Liver (tissue), 9 donors: ENCODE data around the gene PRSS33. TPM values are rescaled to one million over a fixed set of nuclear protein-coding genes. Genes with fewer than 3 reads are reported as not detected.

Experiments used
- DNase-seq: peaks from one replicate; pipeline ENCODE4 v3.0.0-alpha.2; 2017; ENCODE audit warnings: low spot score
- H3K27ac ChIP-seq, 2 donors: one replicate each; pipeline ENCODE4 v1.7.0; 2013; ENCODE audit warnings: inconsistent platforms in 2 of 2, low read length in 2 of 2, control low read depth in 1 of 2, low read depth in 1 of 2, mild to moderate bottlenecking in 1 of 2
- H3K27me3 ChIP-seq, 4 donors: one replicate each; pipeline versions ENCODE4 v1.6.1 to v1.7.0; 2013; ENCODE audit warnings: low read length in 3 of 4, inconsistent platforms in 1 of 4, mild to moderate bottlenecking in 1 of 4, moderate library complexity in 1 of 4; ENCODE audit not compliant: control insufficient read depth in 4 of 4, insufficient read depth in 4 of 4
- H3K36me3 ChIP-seq, 4 donors: one replicate each; pipeline versions ENCODE4 v1.6.1 to v1.7.0; 2013; ENCODE audit warnings: low read length in 3 of 4, mild to moderate bottlenecking in 3 of 4, low read depth in 1 of 4, moderate library complexity in 1 of 4; ENCODE audit not compliant: control insufficient read depth in 4 of 4, insufficient read depth in 3 of 4
- H3K4me1 ChIP-seq, 4 donors: one replicate each; pipeline versions ENCODE4 v1.6.1 to v1.7.0; 2013; ENCODE audit warnings: low read length in 3 of 4, mild to moderate bottlenecking in 3 of 4, moderate library complexity in 1 of 4; ENCODE audit not compliant: control insufficient read depth in 4 of 4, insufficient read depth in 4 of 4
- H3K4me3 ChIP-seq, 3 donors: one replicate each; pipeline versions ENCODE4 v1.6.1 to v1.7.0; 2013; ENCODE audit warnings: low read length in 3 of 3, control low read depth in 1 of 3, low read depth in 1 of 3, mild to moderate bottlenecking in 1 of 3
- H3K9ac ChIP-seq, 2 donors: one replicate each; pipeline ENCODE4 v1.7.0; 2013; ENCODE audit warnings: low read length in 2 of 2, mild to moderate bottlenecking in 2 of 2, moderate library complexity in 2 of 2, control low read depth in 1 of 2, low read depth in 1 of 2
- H3K9me3 ChIP-seq, 4 donors: one replicate each; pipeline versions ENCODE4 v1.6.1 to v1.7.0; 2013; ENCODE audit warnings: low read length in 3 of 4; ENCODE audit not compliant: control insufficient read depth in 4 of 4
- EGR1 ChIP-seq, 2 donors: IDR thresholded peaks; 2 replicates each; pipeline ENCODE4 v1.6.1; 2016 to 2018; ENCODE audit warnings: antibody characterized with exemption in 2 of 2, low read depth in 2 of 2
- FOXA1 ChIP-seq: IDR thresholded peaks from 2 replicates; pipeline ENCODE4 v1.6.1; 2016; ENCODE audit warnings: antibody characterized with exemption
- FOXA2 ChIP-seq: IDR thresholded peaks from 2 replicates; pipeline ENCODE4 v1.6.1; 2016; ENCODE audit warnings: antibody characterized with exemption
- GABPA ChIP-seq, 2 donors: IDR thresholded peaks in 1 of 2; conservative IDR thresholded peaks in 1 of 2; 2 replicates each; pipeline ENCODE4 v1.6.1; 2016; ENCODE audit warnings: antibody characterized with exemption in 2 of 2, mild to moderate bottlenecking in 1 of 2, moderate library complexity in 1 of 2
- HNF4A ChIP-seq, 2 donors: conservative IDR thresholded peaks; 2 replicates each; pipeline ENCODE4 v1.6.1; 2016; ENCODE audit warnings: antibody characterized with exemption in 2 of 2, mild to moderate bottlenecking in 2 of 2
- HNF4G ChIP-seq: IDR thresholded peaks from 2 replicates; pipeline ENCODE4 v1.6.1; 2016; ENCODE audit warnings: antibody characterized with exemption
- JUND ChIP-seq, 2 donors: IDR thresholded peaks; 2 replicates each; pipeline ENCODE4 v1.6.1; 2016; ENCODE audit warnings: antibody characterized with exemption in 2 of 2
- NR2F2 ChIP-seq: IDR thresholded peaks from 2 replicates; pipeline ENCODE4 v1.6.1; 2016; ENCODE audit warnings: antibody characterized with exemption
- RAD21 ChIP-seq, 2 donors: IDR thresholded peaks; 2 replicates each; pipeline ENCODE4 v1.6.1; 2016; ENCODE audit warnings: antibody characterized with exemption in 2 of 2, mild to moderate bottlenecking in 2 of 2
- RXRA ChIP-seq, 2 donors: IDR thresholded peaks; 2 replicates each; pipeline ENCODE4 v1.6.1; 2017 to 2018; ENCODE audit warnings: antibody characterized with exemption in 2 of 2, mild to moderate bottlenecking in 1 of 2
- SP1 ChIP-seq: IDR thresholded peaks from 2 replicates; pipeline ENCODE4 v1.6.1; 2018; ENCODE audit warnings: antibody characterized with exemption, mild to moderate bottlenecking
- TAF1 ChIP-seq: conservative IDR thresholded peaks from 2 replicates; pipeline ENCODE4 v1.6.1; 2016; ENCODE audit warnings: antibody characterized with exemption, mild to moderate bottlenecking
- YY1 ChIP-seq: IDR thresholded peaks from 2 replicates; pipeline ENCODE4 v1.6.1; 2016; ENCODE audit warnings: antibody characterized with exemption, mild to moderate bottlenecking
- WGBS: extraction: QIAGEN DNeasy Blood & Tissue Kit; methylation state at CpG from one replicate; pipeline ENCODE4 v1.1.7; 2013; 5-methylcytosine and 5-hydroxymethylcytosine counted together
- polyA plus RNA-seq, 2 donors: library from polyadenylated mRNA; stranded (reverse) in 1 of 2; unstranded in 1 of 2; fragments of 200-250 nt in 1 of 2; fragments of >200 nt in 1 of 2; fragmentation: Nextera tagmentation in 1 of 2; extraction: Ambion mirVana in 1 of 2; gene quantifications; one replicate each; pipeline versions ENCODE4 v1.2.1 to v1.2.3, GENCODE V29; 2013 to 2015
- total RNA-seq, 2 donors: library from RNA; depleted of rRNA; stranded (reverse); fragments of >200 nt; gene quantifications; one replicate each; pipeline ENCODE4 v1.2.3, GENCODE V29; 2014
- TF ChIP-seq, protein P1 (sequence below): fragments of 150-350 bp; IDR thresholded peaks from 2 replicates; pipeline ENCODE4 v1.5.1; 2017; ENCODE audit warnings: improper control_type of control experiment, low read depth, low read length; ENCODE audit not compliant: missing input control
- TF ChIP-seq, protein P2 (sequence below): IDR thresholded peaks from 2 replicates; pipeline ENCODE4 v1.6.1; 2016; ENCODE audit warnings: antibody characterized with exemption
- TF ChIP-seq, protein P3 (sequence below): IDR thresholded peaks from 2 replicates; pipeline ENCODE4 v1.6.1; 2016; ENCODE audit warnings: antibody characterized with exemption
- TF ChIP-seq, protein P4 (sequence below): IDR thresholded peaks from 2 replicates; pipeline ENCODE4 v1.6.1; 2016; ENCODE audit warnings: antibody characterized with exemption
- donor health status: healthy.
- donor health status: healthy.
- donor health status: healthy.
- donor health status: healthy.
- donor health status: healthy.

The PRSS33 gene
- total and polyA plus RNA-seq, 4 donors: not detected

DNA sequence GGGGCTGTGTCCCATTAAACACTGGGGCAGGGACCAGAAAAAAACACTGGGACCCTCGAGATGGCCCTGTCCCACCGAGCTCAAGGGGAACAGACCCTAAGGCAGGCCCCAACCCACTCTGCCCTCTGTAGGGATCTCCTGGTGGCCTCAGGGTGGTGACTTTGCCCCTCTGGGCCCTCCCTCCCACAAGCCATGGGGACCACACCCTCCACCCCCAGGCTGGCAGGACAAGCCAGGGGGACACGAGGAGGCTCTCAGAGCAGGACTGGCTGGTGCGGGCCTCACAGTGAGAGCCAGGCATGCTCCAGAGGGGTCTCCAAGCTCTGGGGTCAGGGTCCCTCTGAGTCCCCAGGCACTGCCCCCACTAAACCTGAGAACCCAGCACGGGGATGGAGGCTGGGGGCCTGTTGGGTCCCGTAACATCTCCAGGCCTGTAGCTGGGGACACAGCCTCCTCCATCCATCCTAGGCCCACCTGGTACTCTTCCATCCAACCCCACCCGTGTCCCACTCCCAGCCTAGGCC, 49.4 kb downstream of the PRSS33 start:
- Histone ChIP-seq H3K27ac (no peak overlapping the region), H3K36me3 (no peaks in the 10 kb centered on the region), H3K4me1 (no peaks in the 10 kb centered on the region), H3K4me3 (no peak overlapping the region), H3K27me3 (no peaks in the 10 kb centered on the region), H3K9ac (no peak overlapping the region), H3K9me3 (no peaks in the 10 kb centered on the region)
- WGBS: 79% methylated on average over 7 of the region's 7 CpGs
- DNase-seq: no peak
- TF ChIP-seq, protein P1, sequence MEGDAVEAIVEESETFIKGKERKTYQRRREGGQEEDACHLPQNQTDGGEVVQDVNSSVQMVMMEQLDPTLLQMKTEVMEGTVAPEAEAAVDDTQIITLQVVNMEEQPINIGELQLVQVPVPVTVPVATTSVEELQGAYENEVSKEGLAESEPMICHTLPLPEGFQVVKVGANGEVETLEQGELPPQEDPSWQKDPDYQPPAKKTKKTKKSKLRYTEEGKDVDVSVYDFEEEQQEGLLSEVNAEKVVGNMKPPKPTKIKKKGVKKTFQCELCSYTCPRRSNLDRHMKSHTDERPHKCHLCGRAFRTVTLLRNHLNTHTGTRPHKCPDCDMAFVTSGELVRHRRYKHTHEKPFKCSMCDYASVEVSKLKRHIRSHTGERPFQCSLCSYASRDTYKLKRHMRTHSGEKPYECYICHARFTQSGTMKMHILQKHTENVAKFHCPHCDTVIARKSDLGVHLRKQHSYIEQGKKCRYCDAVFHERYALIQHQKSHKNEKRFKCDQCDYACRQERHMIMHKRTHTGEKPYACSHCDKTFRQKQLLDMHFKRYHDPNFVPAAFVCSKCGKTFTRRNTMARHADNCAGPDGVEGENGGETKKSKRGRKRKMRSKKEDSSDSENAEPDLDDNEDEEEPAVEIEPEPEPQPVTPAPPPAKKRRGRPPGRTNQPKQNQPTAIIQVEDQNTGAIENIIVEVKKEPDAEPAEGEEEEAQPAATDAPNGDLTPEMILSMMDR: no peak
- TF ChIP-seq HNF4A (conservative IDR thresholded peaks at IDR 0.05): no peak
- no peak for TF ChIP-seq GABPA (IDR thresholded peaks at IDR 0.05 in 1 of 2, conservative IDR thresholded peaks at IDR 0.05 in 1 of 2)
- TF ChIP-seq, protein P2, sequence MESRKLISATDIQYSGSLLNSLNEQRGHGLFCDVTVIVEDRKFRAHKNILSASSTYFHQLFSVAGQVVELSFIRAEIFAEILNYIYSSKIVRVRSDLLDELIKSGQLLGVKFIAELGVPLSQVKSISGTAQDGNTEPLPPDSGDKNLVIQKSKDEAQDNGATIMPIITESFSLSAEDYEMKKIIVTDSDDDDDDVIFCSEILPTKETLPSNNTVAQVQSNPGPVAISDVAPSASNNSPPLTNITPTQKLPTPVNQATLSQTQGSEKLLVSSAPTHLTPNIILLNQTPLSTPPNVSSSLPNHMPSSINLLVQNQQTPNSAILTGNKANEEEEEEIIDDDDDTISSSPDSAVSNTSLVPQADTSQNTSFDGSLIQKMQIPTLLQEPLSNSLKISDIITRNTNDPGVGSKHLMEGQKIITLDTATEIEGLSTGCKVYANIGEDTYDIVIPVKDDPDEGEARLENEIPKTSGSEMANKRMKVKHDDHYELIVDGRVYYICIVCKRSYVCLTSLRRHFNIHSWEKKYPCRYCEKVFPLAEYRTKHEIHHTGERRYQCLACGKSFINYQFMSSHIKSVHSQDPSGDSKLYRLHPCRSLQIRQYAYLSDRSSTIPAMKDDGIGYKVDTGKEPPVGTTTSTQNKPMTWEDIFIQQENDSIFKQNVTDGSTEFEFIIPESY: no peak
- TF ChIP-seq, protein P3, sequence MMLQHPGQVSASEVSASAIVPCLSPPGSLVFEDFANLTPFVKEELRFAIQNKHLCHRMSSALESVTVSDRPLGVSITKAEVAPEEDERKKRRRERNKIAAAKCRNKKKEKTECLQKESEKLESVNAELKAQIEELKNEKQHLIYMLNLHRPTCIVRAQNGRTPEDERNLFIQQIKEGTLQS: no peak
- TF ChIP-seq YY1: no peak
- TF ChIP-seq SP1: no peak
- no peak for TF ChIP-seq FOXA2
- TF ChIP-seq JUND (IDR thresholded peaks at IDR 0.05): no peak
- TF ChIP-seq EGR1 (IDR thresholded peaks at IDR 0.05; ENCODE audit: low read depth in 2 of 2): no peak
- TF ChIP-seq NR2F2: no peak
- TF ChIP-seq RAD21 (IDR thresholded peaks at IDR 0.05): no peak

DNA sequence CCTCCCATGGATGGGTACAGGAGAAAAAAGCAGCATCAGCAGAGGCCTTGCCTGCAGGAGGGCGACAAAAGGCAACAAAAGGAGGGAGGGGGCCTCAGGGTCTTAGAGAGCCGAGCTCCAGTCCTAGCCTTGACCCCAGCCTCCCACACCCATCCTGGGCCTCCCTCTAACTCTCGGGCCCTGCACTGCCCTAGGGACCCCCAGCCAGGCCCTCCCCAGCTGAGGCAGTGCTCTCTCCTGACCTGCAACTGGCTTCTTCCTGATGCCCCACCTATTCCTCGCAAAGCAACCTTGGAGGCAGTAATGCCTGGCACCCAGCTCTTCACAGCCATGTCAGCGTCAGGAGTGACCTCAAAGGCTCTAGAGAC, 50.1 kb downstream of the PRSS33 start:
- no peaks in the 10 kb centered on the region for H3K36me3 ChIP-seq
- WGBS: 92% methylated on average over 5 of the region's 5 CpGs
- no peaks in the 10 kb centered on the region for H3K4me1 ChIP-seq
- H3K9ac ChIP-seq: no peak overlapping the region
- H3K4me3 ChIP-seq: no peak overlapping the region
- TF ChIP-seq, protein P3: no peak
- no peak for TF ChIP-seq FOXA2
- no peak for TF ChIP-seq RXRA (IDR thresholded peaks at IDR 0.05)
- TF ChIP-seq HNF4A (conservative IDR thresholded peaks at IDR 0.05): no peak
- no peak for TF ChIP-seq HNF4G
- TF ChIP-seq, protein P1: no peak
- no peak for TF ChIP-seq TAF1
- no peak for TF ChIP-seq NR2F2
- TF ChIP-seq SP1: no peak
- TF ChIP-seq RAD21 (IDR thresholded peaks at IDR 0.05): no peak
- TF ChIP-seq FOXA1: no peak
- TF ChIP-seq, protein P4, sequence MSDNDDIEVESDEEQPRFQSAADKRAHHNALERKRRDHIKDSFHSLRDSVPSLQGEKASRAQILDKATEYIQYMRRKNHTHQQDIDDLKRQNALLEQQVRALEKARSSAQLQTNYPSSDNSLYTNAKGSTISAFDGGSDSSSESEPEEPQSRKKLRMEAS: no peak
- TF ChIP-seq JUND (IDR thresholded peaks at IDR 0.05): no peak
- TF ChIP-seq YY1: no peak
- H3K27me3 ChIP-seq: no peaks in the 10 kb centered on the region
- no peak overlapping the region for H3K27ac ChIP-seq
- no peaks in the 10 kb centered on the region for H3K9me3 ChIP-seq
- DNase-seq: no peak
